ENCODE results near the gene MAT1A.
"Not testable (repeated sequence)": the region's sequence is repeated elsewhere in the genome, so short reads cannot be mapped to it uniquely, and the experiment has no call there.

DNA sequence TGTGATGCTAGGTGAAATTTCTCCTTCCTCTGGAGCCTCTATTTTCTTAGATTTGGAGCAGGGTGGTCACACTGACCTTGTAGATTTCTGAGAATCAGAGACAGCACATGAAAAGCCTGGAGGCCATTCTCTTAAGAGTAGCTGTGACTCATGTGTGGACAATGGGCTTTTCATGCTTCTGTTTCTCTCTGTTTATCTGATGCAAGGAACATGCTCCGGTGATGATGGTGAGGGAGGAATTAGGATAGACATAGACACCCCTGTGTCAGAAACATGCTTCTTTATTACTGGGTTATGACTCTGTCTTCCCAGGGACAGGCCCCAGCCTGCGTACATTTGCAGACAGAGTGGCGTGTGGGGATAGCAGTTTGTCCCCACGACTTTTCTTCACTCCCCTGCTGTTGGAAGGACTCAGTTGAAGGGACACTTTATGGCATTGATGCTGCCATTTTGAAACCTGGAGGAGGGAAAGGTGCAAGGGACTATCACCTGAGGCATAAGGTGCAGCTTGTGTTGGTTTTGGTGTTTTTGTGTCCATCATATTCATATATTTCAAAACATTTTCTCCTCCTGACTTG, 37.7 kb downstream of the MAT1A start:
- not testable (repeated sequence) for TF ChIP-seq EZH2 (IDR thresholded peaks at IDR 0.05; ENCODE audit: insufficient read depth, low read length); CTCF (IDR thresholded peaks at IDR 0.05; ENCODE audit: insufficient read depth, low read depth, low read length)
